Measurements from ENCODE around the gene COL15A1. TPM values are rescaled to one million over a fixed set of nuclear protein-coding genes. Genes with fewer than 3 reads are reported as not detected.
A peak's percentile ranks its signal among the peaks of the same experiment; 100 is the strongest.

Gene COL15A1
- total RNA-seq, result 10 to 100 TPM in 1 of 2 donors, 1 to 10 TPM in 1; 6.0 to 16.0 TPM

DNA sequence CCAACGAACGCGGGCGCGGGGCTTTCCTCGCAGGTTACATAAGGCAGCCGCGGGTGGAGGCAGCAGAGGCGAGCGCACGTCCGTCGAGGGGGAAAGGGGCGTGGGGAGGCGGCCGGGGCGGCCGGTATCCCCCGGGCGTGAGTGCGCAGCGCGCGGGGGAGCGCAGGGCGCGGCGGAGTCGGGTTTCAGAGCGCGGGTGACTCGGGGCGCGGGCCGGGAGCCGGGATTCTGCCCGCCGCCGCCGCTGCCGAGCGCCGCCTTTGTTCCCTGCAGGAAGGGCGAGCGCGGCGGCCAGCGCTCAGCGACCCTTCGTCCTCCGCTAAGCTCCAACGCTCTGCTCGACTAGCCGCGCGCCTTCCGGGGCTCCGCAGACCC is at the start of gene COL15A1:
Gene COL15A1 (plus strand): TSS at position 226 of the 375 bp plus-strand sequence. CDS start 155 bp downstream, outside the sequence.
- TF ChIP-seq, protein P1, sequence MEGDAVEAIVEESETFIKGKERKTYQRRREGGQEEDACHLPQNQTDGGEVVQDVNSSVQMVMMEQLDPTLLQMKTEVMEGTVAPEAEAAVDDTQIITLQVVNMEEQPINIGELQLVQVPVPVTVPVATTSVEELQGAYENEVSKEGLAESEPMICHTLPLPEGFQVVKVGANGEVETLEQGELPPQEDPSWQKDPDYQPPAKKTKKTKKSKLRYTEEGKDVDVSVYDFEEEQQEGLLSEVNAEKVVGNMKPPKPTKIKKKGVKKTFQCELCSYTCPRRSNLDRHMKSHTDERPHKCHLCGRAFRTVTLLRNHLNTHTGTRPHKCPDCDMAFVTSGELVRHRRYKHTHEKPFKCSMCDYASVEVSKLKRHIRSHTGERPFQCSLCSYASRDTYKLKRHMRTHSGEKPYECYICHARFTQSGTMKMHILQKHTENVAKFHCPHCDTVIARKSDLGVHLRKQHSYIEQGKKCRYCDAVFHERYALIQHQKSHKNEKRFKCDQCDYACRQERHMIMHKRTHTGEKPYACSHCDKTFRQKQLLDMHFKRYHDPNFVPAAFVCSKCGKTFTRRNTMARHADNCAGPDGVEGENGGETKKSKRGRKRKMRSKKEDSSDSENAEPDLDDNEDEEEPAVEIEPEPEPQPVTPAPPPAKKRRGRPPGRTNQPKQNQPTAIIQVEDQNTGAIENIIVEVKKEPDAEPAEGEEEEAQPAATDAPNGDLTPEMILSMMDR (IDR thresholded peaks at IDR 0.05), result no peak
- Histone ChIP-seq H3K27ac (peak within 1 kb of the TSS; percentile 47), H3K9ac (ENCODE audit: low read depth in 2 of 2, low read length in 2 of 2) (peak within 1 kb of the TSS; percentile 35 to 64), H3K9me3 (no peaks in the 10 kb centered on the region), H3K4me1 (no peaks in the 10 kb centered on the region), H3K27me3 (peaks cover 19% of the 10 kb centered on the region), H3K4me3 (peak within 1 kb of the TSS; percentile 36), H3K36me3 (no peaks in the 10 kb centered on the region)
- no peak for DNase-seq
- intact Hi-C loops (cut with DNase I), result no loop called here

GRCh38 chr9:98894171-98894570 is 49.5 kb upstream of the COL15A1 start:
- Histone ChIP-seq H3K9ac (ENCODE audit: low read depth in 2 of 2, low read length in 2 of 2) (no peak overlapping the region), H3K27me3 (no peaks in the 10 kb centered on the region), H3K9me3 (no peaks in the 10 kb centered on the region), H3K36me3 (no peaks in the 10 kb centered on the region), H3K4me3 (no peak overlapping the region), H3K4me1 (no peaks in the 10 kb centered on the region), H3K27ac (no peak overlapping the region)
- TF ChIP-seq, protein P1 (IDR thresholded peaks at IDR 0.05), result no peak
- intact Hi-C loops (cut with DNase I), result no loop called here
- DNase-seq, result no peak

DNA sequence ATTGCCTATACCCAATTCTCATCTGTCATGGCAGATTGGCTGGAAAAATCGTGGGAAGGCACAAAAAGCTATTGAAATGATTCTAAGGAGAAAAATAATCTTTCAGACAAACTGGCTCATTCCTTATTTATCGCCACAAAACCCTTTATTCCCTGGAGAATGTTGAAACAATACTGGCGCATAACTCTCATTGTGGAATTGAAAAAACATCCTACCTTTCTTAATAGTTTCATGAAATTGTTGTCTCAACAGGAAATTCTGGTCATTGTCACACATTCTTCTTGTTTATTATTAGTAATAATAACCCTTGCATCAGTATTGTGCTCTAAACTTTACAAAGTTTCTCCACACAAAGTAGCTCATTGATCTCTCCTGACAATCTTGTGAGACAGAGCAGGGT is 48.9 kb upstream of the COL15A1 start:
- Histone ChIP-seq H3K36me3 (no peaks in the 10 kb centered on the region), H3K4me1 (no peaks in the 10 kb centered on the region), H3K9me3 (no peaks in the 10 kb centered on the region), H3K27ac (no peak overlapping the region), H3K4me3 (no peak overlapping the region), H3K27me3 (no peaks in the 10 kb centered on the region), H3K9ac (ENCODE audit: low read depth in 2 of 2, low read length in 2 of 2) (no peak overlapping the region)
- intact Hi-C loops (cut with DNase I), result no loop called here
- TF ChIP-seq, protein P1 (IDR thresholded peaks at IDR 0.05), result no peak
- no peak for DNase-seq

DNA sequence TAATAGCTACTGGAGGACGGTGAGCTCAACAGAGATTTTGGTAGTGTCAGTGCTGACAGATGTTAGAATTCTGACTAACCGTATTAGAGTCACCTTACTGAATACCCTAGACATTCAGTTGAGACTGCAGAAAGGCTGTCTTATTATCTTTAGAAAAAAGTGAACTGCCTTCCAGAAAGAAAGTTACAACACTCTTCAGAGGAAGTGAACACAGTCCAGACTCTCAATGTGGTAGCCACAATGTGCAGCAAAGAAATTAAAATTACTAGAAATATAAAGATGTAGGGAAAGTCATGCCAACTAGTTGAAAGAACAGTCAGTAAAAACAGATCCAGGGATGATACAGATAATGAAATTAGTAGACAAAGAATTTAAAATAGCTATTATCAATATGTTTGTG is 47.1 kb upstream of the COL15A1 start:
- no peak for DNase-seq
- intact Hi-C loops (cut with DNase I), result no loop called here
- Histone ChIP-seq H3K27me3 (no peaks in the 10 kb centered on the region), H3K9ac (ENCODE audit: low read depth in 2 of 2, low read length in 2 of 2) (no peak overlapping the region), H3K36me3 (no peaks in the 10 kb centered on the region), H3K9me3 (no peaks in the 10 kb centered on the region), H3K4me1 (no peaks in the 10 kb centered on the region), H3K4me3 (no peak overlapping the region), H3K27ac (no peak overlapping the region)
- TF ChIP-seq, protein P1 (IDR thresholded peaks at IDR 0.05), result no peak

DNA sequence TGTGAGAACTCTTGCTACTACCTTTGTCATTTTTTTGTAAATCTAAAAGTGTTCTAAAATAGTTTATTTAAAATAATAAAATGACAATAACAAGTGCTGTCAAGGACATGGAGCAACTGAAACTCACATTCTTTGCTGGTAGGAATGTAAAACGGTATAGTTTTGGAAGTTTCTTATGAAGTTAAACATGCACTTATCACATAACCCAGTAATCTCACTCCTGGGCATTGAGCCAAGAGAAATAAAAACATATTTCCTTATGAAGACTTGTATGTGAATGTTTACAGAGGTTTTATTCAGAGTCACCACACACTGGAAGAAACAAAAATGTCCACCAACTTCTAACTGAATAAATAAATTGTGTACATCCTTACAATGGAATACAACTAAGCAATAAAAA is 46.0 kb upstream of the COL15A1 start:
- no peaks in the 10 kb centered on the region for H3K4me1 ChIP-seq
- H3K27ac ChIP-seq, result no peak overlapping the region
- no peak overlapping the region for H3K9ac ChIP-seq (ENCODE audit: low read depth in 2 of 2, low read length in 2 of 2)
- H3K27me3 ChIP-seq, result no peaks in the 10 kb centered on the region
- no peak overlapping the region for H3K4me3 ChIP-seq
- no peaks in the 10 kb centered on the region for H3K36me3 ChIP-seq
- DNase-seq, result no peak
- intact Hi-C loops (cut with DNase I), result no loop called here
- no peaks in the 10 kb centered on the region for H3K9me3 ChIP-seq
- TF ChIP-seq, protein P1 (IDR thresholded peaks at IDR 0.05), result no peak

Measured in colonic mucosa (tissue), 4 donors.